B cell (primary cell): ENCODE measurements around the gene FAM174C.

Source experiments
- EZH2 ChIP-seq: IDR thresholded peaks from 2 replicates; pipeline ENCODE4 v1.6.1; 2012; ENCODE audit warnings: borderline replicate concordance, low read depth, mild to moderate bottlenecking, moderate library complexity, low read length; ENCODE audit not compliant: insufficient read depth, poor library complexity, severe bottlenecking
- TF ChIP-seq, protein P1 (sequence below): fragments of 200-600 bp; IDR thresholded peaks from one replicate; pipeline ENCODE4 v1.8.0; 2022; ENCODE audit warnings: antibody characterized with exemption, mild to moderate bottlenecking

DNA sequence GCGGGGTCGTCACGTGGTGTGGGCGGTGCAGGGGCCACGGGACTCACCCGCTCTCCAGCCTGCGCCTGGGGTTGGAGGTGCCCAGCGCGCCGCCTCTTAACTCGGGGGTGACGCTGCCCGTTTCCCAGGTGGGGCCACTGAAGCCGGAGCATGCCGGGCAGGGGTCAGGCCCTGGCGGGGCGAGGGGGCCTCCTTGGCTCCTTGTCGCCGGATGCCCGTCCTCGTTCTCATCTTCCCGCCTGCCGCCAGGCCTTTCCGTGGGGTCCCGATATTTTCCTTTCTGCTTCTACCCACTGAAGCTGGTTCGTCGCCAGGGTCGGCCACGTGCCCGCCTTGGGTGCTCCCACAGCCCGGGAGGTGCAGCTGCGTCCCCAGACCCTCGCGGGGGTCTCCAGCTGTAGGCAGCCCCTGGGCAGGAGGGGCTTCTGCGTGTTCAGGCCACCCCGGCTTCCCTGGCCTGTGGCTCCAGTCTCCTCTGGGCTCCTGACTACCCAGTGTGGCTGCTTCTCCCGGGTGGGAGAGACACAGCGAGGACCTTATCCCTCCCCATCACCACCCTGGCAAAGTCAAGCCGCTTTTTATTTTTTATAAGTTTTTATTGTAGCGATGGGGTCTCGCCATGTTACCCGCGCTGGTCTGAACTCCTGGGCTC lies 772 bp downstream of the FAM174C start:
- TF ChIP-seq, protein P1, sequence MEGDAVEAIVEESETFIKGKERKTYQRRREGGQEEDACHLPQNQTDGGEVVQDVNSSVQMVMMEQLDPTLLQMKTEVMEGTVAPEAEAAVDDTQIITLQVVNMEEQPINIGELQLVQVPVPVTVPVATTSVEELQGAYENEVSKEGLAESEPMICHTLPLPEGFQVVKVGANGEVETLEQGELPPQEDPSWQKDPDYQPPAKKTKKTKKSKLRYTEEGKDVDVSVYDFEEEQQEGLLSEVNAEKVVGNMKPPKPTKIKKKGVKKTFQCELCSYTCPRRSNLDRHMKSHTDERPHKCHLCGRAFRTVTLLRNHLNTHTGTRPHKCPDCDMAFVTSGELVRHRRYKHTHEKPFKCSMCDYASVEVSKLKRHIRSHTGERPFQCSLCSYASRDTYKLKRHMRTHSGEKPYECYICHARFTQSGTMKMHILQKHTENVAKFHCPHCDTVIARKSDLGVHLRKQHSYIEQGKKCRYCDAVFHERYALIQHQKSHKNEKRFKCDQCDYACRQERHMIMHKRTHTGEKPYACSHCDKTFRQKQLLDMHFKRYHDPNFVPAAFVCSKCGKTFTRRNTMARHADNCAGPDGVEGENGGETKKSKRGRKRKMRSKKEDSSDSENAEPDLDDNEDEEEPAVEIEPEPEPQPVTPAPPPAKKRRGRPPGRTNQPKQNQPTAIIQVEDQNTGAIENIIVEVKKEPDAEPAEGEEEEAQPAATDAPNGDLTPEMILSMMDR: no peak
- TF ChIP-seq EZH2: no peak
